Natural killer cell (primary cell): ENCODE results near the gene HOXD8. TPM values are rescaled to one million over a fixed set of nuclear protein-coding genes. Genes with fewer than 3 reads are reported as not detected.

Experiments
- ATAC-seq, 3 donors: fragments of 150-1000 bp in 2 of 3; fragments of 200-7000 bp in 1 of 3; cut with Tn5 transposase; 1 replicate in 1 of 3; 2 replicates in 2 of 3; pipeline ENCODE4 v1.10.0; 2021; ENCODE audit warnings: mild to moderate bottlenecking in 2 of 3, moderate library complexity in 2 of 3
- DNase-seq, 2 donors: peaks; one replicate each; pipeline versions ENCODE4 v3.0.0 to v3.0.0-alpha.2; 2013 to 2021; ENCODE audit warnings: mixed read lengths in 1 of 2
- H3K27ac ChIP-seq: one replicate; pipeline ENCODE4 v1.5.1; 2013; ENCODE audit warnings: mild to moderate bottlenecking, low read length
- H3K27me3 ChIP-seq: one replicate; pipeline ENCODE4 v1.6.1; 2013; ENCODE audit warnings: low read length; ENCODE audit not compliant: control insufficient read depth, insufficient read depth
- H3K36me3 ChIP-seq: one replicate; pipeline ENCODE4 v1.6.1; 2013; ENCODE audit warnings: low read length; ENCODE audit not compliant: control insufficient read depth, insufficient read depth
- H3K4me1 ChIP-seq: one replicate; pipeline ENCODE4 v1.6.1; 2013; ENCODE audit warnings: low read length; ENCODE audit not compliant: control insufficient read depth, insufficient read depth
- H3K4me3 ChIP-seq: one replicate; pipeline ENCODE4 v1.5.1; 2013; ENCODE audit warnings: low read length
- H3K9me3 ChIP-seq: one replicate; pipeline ENCODE4 v1.6.1; 2013; ENCODE audit warnings: low read length; ENCODE audit not compliant: control insufficient read depth, insufficient read depth
- H3K27ac Mint-ChIP-seq, 2 donors: one replicate each; pipeline ENCODE4 v1.8.0; 2022; ENCODE audit warnings: mild to moderate bottlenecking in 2 of 2, mixed read lengths in 2 of 2, moderate library complexity in 1 of 2
- H3K27me3 Mint-ChIP-seq, 2 donors: one replicate each; pipeline ENCODE4 v1.8.0; 2022; ENCODE audit warnings: low read depth in 2 of 2, mixed read lengths in 2 of 2
- H3K36me3 Mint-ChIP-seq: one replicate; pipeline ENCODE4 v1.8.0; 2022; ENCODE audit warnings: mixed read lengths
- H3K4me1 Mint-ChIP-seq, 2 donors: one replicate each; pipeline ENCODE4 v1.8.0; 2022; ENCODE audit warnings: mixed read lengths in 2 of 2
- H3K4me3 Mint-ChIP-seq: one replicate; pipeline ENCODE4 v1.8.0; 2022; ENCODE audit warnings: mild to moderate bottlenecking, moderate library complexity, mixed read lengths
- H3K9me3 Mint-ChIP-seq, 2 donors: one replicate each; pipeline ENCODE4 v1.8.0; 2022; ENCODE audit warnings: mixed read lengths in 2 of 2
- CTCF ChIP-seq: fragments of 200-600 bp; IDR thresholded peaks from one replicate; pipeline ENCODE4 v1.8.0; 2022; ENCODE audit warnings: antibody characterized with exemption
- WGBS: methylation state at CpG from one replicate; pipeline ENCODE4 v1.1.7; 2013; ENCODE audit warnings: missing lambda C conversion rate; ENCODE audit not compliant: insufficient coverage; 5-methylcytosine and 5-hydroxymethylcytosine counted together
- intact Hi-C: fragments of 100-400 bp; cut with micrococcal nuclease; formaldehyde crosslinking; loops from one replicate; pipeline ENCODE4 v1.14.2; 2022
- total RNA-seq, 4 donors: library from RNA; stranded (reverse); fragments of 120-200 nt in 1 of 4; gene quantifications; one replicate each; pipeline versions ENCODE4 v1.2.3 to v1.2.4, GENCODE V29; 2013 to 2022

HOXD8 gene
- not detected for total RNA-seq
- not detected for total RNA-seq (2013)

DNA sequence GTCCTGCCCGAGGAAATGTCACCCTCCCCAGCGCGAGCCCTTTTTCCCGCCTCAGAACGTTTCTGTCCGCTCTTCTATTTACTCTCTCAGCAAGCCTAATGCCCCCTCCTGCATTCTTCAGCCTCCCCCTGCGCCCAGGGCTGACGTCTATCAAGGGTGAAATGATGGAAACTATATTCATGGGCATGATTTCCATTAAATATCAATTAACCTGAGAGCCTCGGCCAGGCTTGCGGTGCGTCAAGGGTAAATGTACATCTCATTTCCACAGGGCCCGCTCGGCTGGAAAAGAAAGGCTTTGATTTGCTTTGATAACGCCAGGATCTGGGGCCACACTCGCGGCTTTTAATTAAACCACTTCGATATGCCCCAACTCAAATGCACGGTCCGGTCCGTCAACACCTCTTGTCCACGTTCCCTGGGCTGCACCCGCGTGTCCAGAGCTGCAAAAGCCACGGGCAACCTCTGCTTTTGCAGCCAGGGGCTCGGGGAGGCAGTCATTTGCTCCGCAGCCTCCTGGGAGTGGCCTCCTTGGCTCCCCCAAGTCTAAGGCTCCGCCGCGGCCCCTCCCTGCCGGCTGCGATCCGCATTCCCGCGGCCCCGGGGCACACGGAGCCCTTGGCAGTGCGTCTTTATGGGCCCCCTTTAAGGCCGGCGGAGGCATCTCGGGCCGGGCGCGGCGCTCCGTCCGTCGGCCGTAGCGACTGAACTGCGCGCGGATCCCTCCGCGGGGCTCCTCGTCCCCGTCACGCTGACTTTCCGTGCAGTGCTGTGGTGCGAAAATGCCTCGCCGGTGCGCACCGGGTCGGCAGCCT is at the start of gene HOXD8:
Gene HOXD8, plus strand, starts transcription at position 724 of the 815 bp plus-strand sequence. CDS start 662 bp downstream, outside the sequence.
- intact Hi-C loops = loop anchor here (5.0 kb wide), 3 partner anchors 508 to 1033 kb away; no protein-coding TSS in a partner anchor
- H3K4me3 Mint-ChIP-seq = peak within 1 kb of the TSS; percentile 78
- Histone ChIP-seq H3K4me3 (no peak within 1 kb of the TSS), H3K36me3 (no peaks in the 10 kb centered on the region), H3K4me1 (peaks cover 24% of the 10 kb centered on the region), H3K27me3 (peaks cover 84% of the 10 kb centered on the region), H3K9me3 (peaks cover 4% of the 10 kb centered on the region), H3K27ac (no peak within 1 kb of the TSS)
- no peak for TF ChIP-seq CTCF
- peaks cover 75 to 86% of the 10 kb centered on the region in 2 donors for H3K27me3 Mint-ChIP-seq
- peak within 1 kb of the TSS in 1 of 2 donors; percentile 54 for H3K27ac Mint-ChIP-seq
- peak in 1 of 2 donors; percentile 42 for DNase-seq
- H3K9me3 Mint-ChIP-seq = no peaks in the 10 kb centered on the region
- 8% methylated on average over 59 of the region's 64 CpGs for WGBS
- ATAC-seq = peak in 1 of 3 donors; percentile 22
- peaks cover 30 to 35% of the 10 kb centered on the region in 2 donors for H3K4me1 Mint-ChIP-seq
- peaks cover 22% of the 10 kb centered on the region for H3K36me3 Mint-ChIP-seq

GRCh38 chr2:176079831-176080539 is 49.5 kb upstream of the HOXD8 start:
- DNase-seq = peak in 1 of 2 donors; percentile 40
- intact Hi-C loops = loop anchor here (5.0 kb wide), 2 partner anchors 32 to 1748 kb away; partner anchors contain the start of gene SP9
- 4% methylated on average over 86 of the region's 86 CpGs for WGBS
- TF ChIP-seq CTCF = peak; percentile 33
- H3K27ac ChIP-seq = no peak overlapping the region
- Mint-ChIP-seq H3K4me1 (peaks cover 9 to 23% of the 10 kb centered on the region in 2 donors), H3K27ac (peak overlapping the region; percentile 70 to 77), H3K4me3 (peak overlapping the region; percentile 75), H3K27me3 (peaks cover 66 to 72% of the 10 kb centered on the region in 2 donors), H3K36me3 (peaks cover 33% of the 10 kb centered on the region), H3K9me3 (peaks cover 2 to 10% of the 10 kb centered on the region in 2 donors)
- no peaks in the 10 kb centered on the region for H3K36me3 ChIP-seq
- ATAC-seq = peak in 2 of 3 donors; percentile 34 to 53
- H3K4me1 ChIP-seq = peaks cover 17% of the 10 kb centered on the region
- H3K9me3 ChIP-seq = peaks cover 60% of the 10 kb centered on the region
- no peak overlapping the region for H3K4me3 ChIP-seq
- H3K27me3 ChIP-seq = peaks cover 89% of the 10 kb centered on the region

DNA sequence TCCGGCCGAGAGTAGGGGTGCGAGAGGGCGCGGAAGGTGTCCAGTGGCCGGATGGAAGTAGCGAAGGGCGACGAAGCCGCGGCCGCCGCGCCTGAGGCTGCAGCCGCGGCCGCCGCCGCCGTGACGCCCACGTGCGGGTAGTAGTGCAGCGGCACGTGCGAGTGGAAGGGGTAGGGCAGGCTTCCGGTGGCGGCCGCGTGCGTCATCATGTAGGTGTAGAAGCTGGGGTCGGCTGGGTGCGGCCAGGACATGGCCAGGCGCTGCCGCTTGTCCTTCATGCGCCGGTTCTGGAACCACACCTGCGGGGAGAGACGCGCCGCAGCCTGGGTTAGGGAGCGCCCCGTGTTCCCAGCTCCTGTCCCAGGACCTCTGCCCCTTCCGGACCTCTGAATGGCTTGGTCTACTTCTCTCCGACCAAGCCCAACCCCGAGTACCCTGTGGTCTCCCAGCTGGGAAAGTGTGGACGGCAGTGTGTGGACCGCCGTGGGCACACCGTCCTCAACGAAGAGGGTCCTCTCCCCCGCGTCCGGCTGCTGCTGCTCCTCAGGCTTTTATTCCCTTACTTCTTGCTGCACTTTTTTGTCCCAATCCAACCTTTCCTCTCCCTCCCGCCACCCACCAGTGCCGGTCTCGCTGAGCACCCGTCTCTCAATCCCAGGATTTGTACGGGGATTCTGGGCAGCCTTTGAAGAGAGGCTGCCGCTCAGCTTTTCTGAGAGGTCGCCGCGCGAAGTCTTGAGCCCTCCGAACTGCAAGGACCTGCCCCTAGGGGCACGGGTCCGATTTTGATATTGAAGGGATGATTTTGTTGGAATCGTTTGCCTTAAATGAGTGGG is 48.7 kb upstream of the HOXD8 start:
- no peaks in the 10 kb centered on the region for H3K36me3 ChIP-seq
- DNase-seq (no peak), ATAC-seq (peak in 2 of 3 donors; percentile 38 to 49)
- H3K27me3 Mint-ChIP-seq = peaks cover 66 to 69% of the 10 kb centered on the region in 2 donors
- peaks cover 29% of the 10 kb centered on the region for H3K36me3 Mint-ChIP-seq
- peaks cover 17% of the 10 kb centered on the region for H3K4me1 ChIP-seq
- peaks cover 2 to 10% of the 10 kb centered on the region in 2 donors for H3K9me3 Mint-ChIP-seq
- peaks cover 9 to 23% of the 10 kb centered on the region in 2 donors for H3K4me1 Mint-ChIP-seq
- WGBS = 13% methylated on average over 65 of the region's 68 CpGs
- H3K4me3 ChIP-seq = no peak overlapping the region
- H3K27ac Mint-ChIP-seq = peak overlapping the region in 1 of 2 donors; percentile 51
- TF ChIP-seq CTCF = no peak
- H3K27ac ChIP-seq = no peak overlapping the region
- H3K4me3 Mint-ChIP-seq = peak overlapping the region; percentile 37
- H3K27me3 ChIP-seq = peaks cover 89% of the 10 kb centered on the region
- intact Hi-C loops = loop anchor here (5.0 kb wide), 1 partner anchor 1748 kb away; the partner anchor contains the start of gene SP9
- peaks cover 58% of the 10 kb centered on the region for H3K9me3 ChIP-seq
